ENCODE data around the gene BARHL1. TPM values are rescaled to one million over a fixed set of nuclear protein-coding genes. Genes with fewer than 3 reads are reported as not detected.
A peak's percentile ranks its signal among the peaks of the same experiment; 100 is the strongest.

The BARHL1 gene
- total RNA-seq, 1 experiment from 2014 or later: not detected

- no peak overlapping the region for H2BK15ac ChIP-seq (ENCODE audit: low read depth, low read length)
- H3K27ac ChIP-seq (ENCODE audit: insufficient read length, low read depth, low read length): no peak overlapping the region
- no peaks in the 10 kb centered on the region for H3K79me1 ChIP-seq (ENCODE audit: insufficient read depth, low read depth, low read length, poor library complexity, severe bottlenecking)
- no peak overlapping the region for H2BK5ac ChIP-seq (ENCODE audit: insufficient read length, low read length)
- H3K9me3 ChIP-seq (ENCODE audit: control insufficient read depth, low read depth, low read length): no peaks in the 10 kb centered on the region
- DNase-seq: no peak
- H4K91ac ChIP-seq (ENCODE audit: insufficient read length, low read depth, low read length): no peak overlapping the region
- no peak overlapping the region for H3K14ac ChIP-seq (ENCODE audit: insufficient read depth, low read length)
- H2BK12ac ChIP-seq (ENCODE audit: insufficient read length, low read depth, low read length): no peak overlapping the region
- no peak overlapping the region for H3K9ac ChIP-seq (ENCODE audit: extremely low read depth, insufficient read length, low read length)
- no peaks in the 10 kb centered on the region for H4K20me1 ChIP-seq (ENCODE audit: control insufficient read depth, insufficient read depth, insufficient read length)
- WGBS (ENCODE audit: extremely low coverage, insufficient read length, low lambda C conversion rate): no CpG with 5 or more reads among the region's 6 CpGs
- no peak overlapping the region for H4K8ac ChIP-seq (replicated peaks; ENCODE audit: insufficient read length, low read depth, low read length)
- Mint-ChIP-seq H3K4me1 (peaks cover 26 to 37% of the 10 kb centered on the region in 2 experiments), H3K27me3 (ENCODE audit: low read depth) (no peaks in the 10 kb centered on the region; the same call in 1 of the 2 replicates), H3K4me3 (no peak overlapping the region), H3K36me3 (ENCODE audit: insufficient read depth in 1 of 3, low read depth in 3 of 3) (peaks cover 28 to 84% (median 50%) of the 10 kb centered on the region in 3 experiments), H3K9me3 (no peaks in the 10 kb centered on the region), H3K27ac (peak overlapping the region; percentile 12 to 25 (median 15); a peak in 3 of 7 replicates)
- no peak overlapping the region for H2AK5ac ChIP-seq (ENCODE audit: insufficient read length, low read length)
- no peak overlapping the region for H3K4ac ChIP-seq (ENCODE audit: low read depth, low read length)
- TF ChIP-seq CTCF (conservative IDR thresholded peaks at IDR 0.05): no peak
- H3K79me2 ChIP-seq (ENCODE audit: insufficient read depth, low read length): no peaks in the 10 kb centered on the region
- H2AFZ ChIP-seq (ENCODE audit: low read length): no peak overlapping the region
- H2BK20ac ChIP-seq (ENCODE audit: low read depth, low read length, poor library complexity, severe bottlenecking): no peak overlapping the region
- H3K27me3 ChIP-seq (ENCODE audit: insufficient read depth, low read length): no peaks in the 10 kb centered on the region
- H3T11ph ChIP-seq (ENCODE audit: low read length): no peak overlapping the region
- H3K23me2 ChIP-seq (ENCODE audit: insufficient read length, low read depth, low read length, poor library complexity, severe bottlenecking): no peaks in the 10 kb centered on the region
- H3K56ac ChIP-seq (ENCODE audit: insufficient read length, low read depth, low read length): no peak overlapping the region
- H2BK120ac ChIP-seq (ENCODE audit: low read depth, low read length, poor library complexity, severe bottlenecking): no peak overlapping the region
- no peaks in the 10 kb centered on the region for H3K4me1 ChIP-seq (ENCODE audit: insufficient read depth, low read length)
- H4K5ac ChIP-seq (ENCODE audit: insufficient read length, low read depth, low read length): no peak overlapping the region
- no peak overlapping the region for H3K23ac ChIP-seq (ENCODE audit: insufficient read length, low read depth, low read length)
- H3K4me2 ChIP-seq (ENCODE audit: insufficient read depth, insufficient read length, low read length): no peak overlapping the region
- no peak overlapping the region for H3K18ac ChIP-seq (ENCODE audit: insufficient read length, low read depth, low read length)
Observed at GRCh38 chr9:132614324-132614723, 31.9 kb downstream of the BARHL1 start.
